ENCODE measurements around the gene CFAP410. TPM values are rescaled to one million over a fixed set of nuclear protein-coding genes. Genes with fewer than 3 reads are reported as not detected.
A peak's percentile ranks its signal among the peaks of the same experiment; 100 is the strongest.

The CFAP410 gene
- total and polyA plus RNA-seq, 2 of the 13 experiments (the other 11 are each of a cell fraction or from before 2014, with no cell fraction given), result 8.0 to 20.1 TPM

DNA sequence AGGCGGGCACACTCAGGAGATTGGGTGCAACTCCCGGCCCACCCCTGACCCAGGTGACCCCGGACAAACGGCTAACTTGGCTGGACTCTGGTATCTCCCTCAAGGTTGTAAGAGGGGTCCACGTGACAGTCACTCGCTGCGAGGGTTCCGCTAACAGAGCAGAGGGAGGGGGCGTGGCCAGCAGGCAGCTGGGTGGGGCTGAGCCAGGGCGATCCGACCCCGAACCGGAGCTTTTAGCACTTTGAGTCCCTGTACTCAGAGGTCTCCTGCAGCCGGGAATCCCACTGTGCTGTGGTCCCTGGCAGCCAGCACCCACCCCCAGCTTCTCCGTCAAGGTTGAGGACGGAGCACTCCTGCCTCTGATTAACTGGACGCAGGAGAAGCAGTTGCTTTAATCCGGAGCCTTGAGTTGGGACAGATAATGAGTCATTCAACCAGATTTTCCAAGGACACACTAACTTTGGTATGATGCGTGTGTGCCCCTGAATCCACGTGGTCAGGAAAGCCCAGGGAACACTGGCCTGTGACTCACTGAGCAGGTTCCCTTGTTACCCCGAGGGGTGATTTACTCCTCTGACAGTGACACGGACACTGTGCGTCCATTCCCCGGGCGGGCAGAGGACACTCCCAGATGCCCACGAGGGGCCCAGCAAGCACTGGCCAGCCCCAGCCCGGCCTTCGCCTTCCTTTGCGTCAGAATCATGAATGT lies 31.0 kb upstream of the CFAP410 start (continued):
- TF ChIP-seq CBX2 (IDR thresholded peaks at IDR 0.05; ENCODE audit: low read depth, low read length) (no peak), CBX2 (CRISPR knock-in tag; IDR thresholded peaks at IDR 0.05; ENCODE audit: low read depth) (no peak), RBFOX2 (IDR thresholded peaks at IDR 0.05; ENCODE audit: low read depth, low read length) (no peak), HOXA5 (CRISPR knock-in tag; IDR thresholded peaks at IDR 0.05) (peak; percentile 51; the same call in 1 of the 2 replicates), ZMYM3 (CRISPR knock-in tag; IDR thresholded peaks at IDR 0.05) (no peak), YY1 (IDR thresholded peaks at IDR 0.05; ENCODE audit: insufficient read depth, insufficient replicate concordance, low read depth, low read length) (no peak), ZNF441 (CRISPR knock-in tag; IDR thresholded peaks at IDR 0.05; ENCODE audit: borderline replicate concordance) (peak; percentile 20; the same call in 1 of the 2 replicates), GZF1 (CRISPR knock-in tag; IDR thresholded peaks at IDR 0.05) (no peak), ATM (IDR thresholded peaks at IDR 0.05; ENCODE audit: borderline replicate concordance) (no peak), ZNF556 (CRISPR knock-in tag; IDR thresholded peaks at IDR 0.05; ENCODE audit: borderline replicate concordance) (no peak), MYNN (CRISPR knock-in tag; IDR thresholded peaks at IDR 0.05; ENCODE audit: low read depth) (no peak), BCL6 (CRISPR knock-in tag; IDR thresholded peaks at IDR 0.05) (0 out of 2 replicates have a peak, but pooled peaks have one; percentile 10), SRY (CRISPR knock-in tag; IDR thresholded peaks at IDR 0.05) (no peak), NFE2 (CRISPR knock-in tag; IDR thresholded peaks at IDR 0.05) (no peak), PAX8 (CRISPR knock-in tag; IDR thresholded peaks at IDR 0.05; ENCODE audit: borderline replicate concordance) (no peak), ZNF143 (CRISPR knock-in tag; IDR thresholded peaks at IDR 0.05) (no peak), ZFX (CRISPR knock-in tag; IDR thresholded peaks at IDR 0.05; ENCODE audit: low read depth) (peak; percentile 18; the same call in 1 of the 2 replicates), SCMH1 (CRISPR knock-in tag; IDR thresholded peaks at IDR 0.05; ENCODE audit: borderline replicate concordance) (no peak), HNF4G (IDR thresholded peaks at IDR 0.05; ENCODE audit: borderline replicate concordance, low read depth, low read length) (no peak), HNF4G (CRISPR knock-in tag; IDR thresholded peaks at IDR 0.05; ENCODE audit: borderline replicate concordance, low read depth) (no peak)
- TF ChIP-seq, protein P1, sequence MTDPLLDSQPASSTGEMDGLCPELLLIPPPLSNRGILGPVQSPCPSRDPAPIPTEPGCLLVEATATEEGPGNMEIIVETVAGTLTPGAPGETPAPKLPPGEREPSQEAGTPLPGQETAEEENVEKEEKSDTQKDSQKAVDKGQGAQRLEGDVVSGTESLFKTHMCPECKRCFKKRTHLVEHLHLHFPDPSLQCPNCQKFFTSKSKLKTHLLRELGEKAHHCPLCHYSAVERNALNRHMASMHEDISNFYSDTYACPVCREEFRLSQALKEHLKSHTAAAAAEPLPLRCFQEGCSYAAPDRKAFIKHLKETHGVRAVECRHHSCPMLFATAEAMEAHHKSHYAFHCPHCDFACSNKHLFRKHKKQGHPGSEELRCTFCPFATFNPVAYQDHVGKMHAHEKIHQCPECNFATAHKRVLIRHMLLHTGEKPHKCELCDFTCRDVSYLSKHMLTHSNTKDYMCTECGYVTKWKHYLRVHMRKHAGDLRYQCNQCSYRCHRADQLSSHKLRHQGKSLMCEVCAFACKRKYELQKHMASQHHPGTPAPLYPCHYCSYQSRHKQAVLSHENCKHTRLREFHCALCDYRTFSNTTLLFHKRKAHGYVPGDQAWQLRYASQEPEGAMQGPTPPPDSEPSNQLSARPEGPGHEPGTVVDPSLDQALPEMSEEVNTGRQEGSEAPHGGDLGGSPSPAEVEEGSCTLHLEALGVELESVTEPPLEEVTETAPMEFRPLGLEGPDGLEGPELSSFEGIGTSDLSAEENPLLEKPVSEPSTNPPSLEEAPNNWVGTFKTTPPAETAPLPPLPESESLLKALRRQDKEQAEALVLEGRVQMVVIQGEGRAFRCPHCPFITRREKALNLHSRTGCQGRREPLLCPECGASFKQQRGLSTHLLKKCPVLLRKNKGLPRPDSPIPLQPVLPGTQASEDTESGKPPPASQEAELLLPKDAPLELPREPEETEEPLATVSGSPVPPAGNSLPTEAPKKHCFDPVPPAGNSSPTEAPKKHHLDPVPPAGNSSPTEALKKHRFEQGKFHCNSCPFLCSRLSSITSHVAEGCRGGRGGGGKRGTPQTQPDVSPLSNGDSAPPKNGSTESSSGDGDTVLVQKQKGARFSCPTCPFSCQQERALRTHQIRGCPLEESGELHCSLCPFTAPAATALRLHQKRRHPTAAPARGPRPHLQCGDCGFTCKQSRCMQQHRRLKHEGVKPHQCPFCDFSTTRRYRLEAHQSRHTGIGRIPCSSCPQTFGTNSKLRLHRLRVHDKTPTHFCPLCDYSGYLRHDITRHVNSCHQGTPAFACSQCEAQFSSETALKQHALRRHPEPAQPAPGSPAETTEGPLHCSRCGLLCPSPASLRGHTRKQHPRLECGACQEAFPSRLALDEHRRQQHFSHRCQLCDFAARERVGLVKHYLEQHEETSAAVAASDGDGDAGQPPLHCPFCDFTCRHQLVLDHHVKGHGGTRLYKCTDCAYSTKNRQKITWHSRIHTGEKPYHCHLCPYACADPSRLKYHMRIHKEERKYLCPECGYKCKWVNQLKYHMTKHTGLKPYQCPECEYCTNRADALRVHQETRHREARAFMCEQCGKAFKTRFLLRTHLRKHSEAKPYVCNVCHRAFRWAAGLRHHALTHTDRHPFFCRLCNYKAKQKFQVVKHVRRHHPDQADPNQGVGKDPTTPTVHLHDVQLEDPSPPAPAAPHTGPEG (CRISPR knock-in tag; IDR thresholded peaks at IDR 0.05), result no peak
